Ishikawa (cell line): ENCODE data around the gene PPP1R12C.

Experiments used
- CEBPB ChIP-seq: IDR thresholded peaks from 2 replicates; pipeline ENCODE4 v1.6.1; 2012
- MAX ChIP-seq: IDR thresholded peaks from 2 replicates; pipeline ENCODE4 v1.6.1; 2012
- NFIC ChIP-seq: IDR thresholded peaks from 2 replicates; pipeline ENCODE4 v1.6.1; 2012
- TCF12 ChIP-seq: IDR thresholded peaks from 2 replicates; pipeline ENCODE4 v1.6.1; 2012; ENCODE audit warnings: low read depth
- TEAD4 ChIP-seq: IDR thresholded peaks from 2 replicates; pipeline ENCODE4 v1.6.1; 2012
- YY1 ChIP-seq: IDR thresholded peaks from 2 replicates; pipeline ENCODE4 v1.6.1; 2012; ENCODE audit warnings: low read depth

GRCh38 chr19:55156202-55157063 lies 39.0 kb upstream of the PPP1R12C start:
- no peak for TF ChIP-seq CEBPB
- TF ChIP-seq YY1: no peak
- TF ChIP-seq TEAD4: no peak
- TF ChIP-seq TCF12: no peak
- no peak for TF ChIP-seq NFIC
- peak; percentile 95 for TF ChIP-seq MAX
